MM.1S (cell line): ENCODE results near the gene TP53AIP1.

Experiments
- DNase-seq: peaks from one replicate; pipeline ENCODE4 v3.0.0-alpha.2; 2015
- H2AFZ ChIP-seq: fragments of 300-600 bp; sonication (generic); 2 replicates; pipeline ENCODE4 v1.6.0; 2016; ENCODE audit warnings: antibody characterized with exemption, low read length
- H3F3A ChIP-seq: fragments of 300-600 bp; sonication (generic); 2 replicates; pipeline ENCODE4 v1.6.1; 2016; ENCODE audit warnings: mild to moderate bottlenecking, antibody characterized with exemption, low read length, moderate library complexity, mixed read lengths; ENCODE audit not compliant: insufficient read depth
- H3K27ac ChIP-seq: fragments of 300-600 bp; sonication (generic); 2 replicates; pipeline ENCODE4 v1.5.1; 2016; ENCODE audit warnings: mild to moderate bottlenecking, low read length
- H3K27me3 ChIP-seq: fragments of 300-600 bp; sonication (generic); replicated peaks from 2 replicates; pipeline ENCODE4 v1.6.0; 2016; ENCODE audit warnings: low read length; ENCODE audit not compliant: insufficient read depth
- H3K36me3 ChIP-seq: fragments of 300-600 bp; sonication (generic); replicated peaks from 2 replicates; pipeline ENCODE4 v1.6.1; 2016; ENCODE audit warnings: mild to moderate bottlenecking, low read length, mixed read lengths; ENCODE audit not compliant: insufficient read depth
- H3K4me1 ChIP-seq: fragments of 300-600 bp; sonication (generic); 2 replicates; pipeline ENCODE4 v1.6.1; 2016; ENCODE audit warnings: low read length, mixed read lengths
- H3K4me2 ChIP-seq: fragments of 300-600 bp; sonication (generic); 2 replicates; pipeline ENCODE4 v1.6.0; 2016; ENCODE audit warnings: low read depth, low read length
- H3K4me3 ChIP-seq: fragments of 300-600 bp; sonication (generic); 2 replicates; pipeline ENCODE4 v1.5.1; 2016; ENCODE audit warnings: low read length, mixed read lengths
- H3K79me2 ChIP-seq: fragments of 300-600 bp; sonication (generic); 2 replicates; pipeline ENCODE4 v1.6.1; 2016; ENCODE audit warnings: mixed run types, low read length, mixed read lengths
- H3K9ac ChIP-seq: fragments of 300-600 bp; sonication (generic); 2 replicates; pipeline ENCODE4 v1.6.1; 2016; ENCODE audit warnings: low read length, mixed read lengths
- H3K9me2 ChIP-seq: fragments of 300-600 bp; sonication (generic); replicated peaks from 2 replicates; pipeline ENCODE4 v1.6.1; 2016; ENCODE audit warnings: mild to moderate bottlenecking, low read length, mixed read lengths; ENCODE audit not compliant: insufficient read depth
- H3K9me3 ChIP-seq: fragments of 300-600 bp; sonication (generic); replicated peaks from 2 replicates; pipeline ENCODE4 v1.6.1; 2016; ENCODE audit warnings: mild to moderate bottlenecking, low read length, mixed read lengths; ENCODE audit not compliant: insufficient read depth
- H4K20me1 ChIP-seq: fragments of 300-600 bp; sonication (generic); 2 replicates; pipeline ENCODE4 v1.6.1; 2016; ENCODE audit warnings: mild to moderate bottlenecking, low read length, moderate library complexity, mixed read lengths; ENCODE audit not compliant: insufficient read depth
- CTCF ChIP-seq: fragments of 300-600 bp; sonication (generic); IDR thresholded peaks from 2 replicates; pipeline ENCODE4 v1.5.1; 2016; ENCODE audit warnings: antibody characterized with exemption, low read length, mixed read lengths
- EZH2 ChIP-seq: fragments of 300-600 bp; sonication (generic); optimal IDR thresholded peaks from 2 replicates; pipeline ENCODE3; 2017; ENCODE audit warnings: low read depth, mild to moderate bottlenecking, antibody characterized with exemption, low read length, mixed read lengths
- EZH2phosphoT487 ChIP-seq: fragments of 300-600 bp; sonication (generic); IDR thresholded peaks from 2 replicates; pipeline ENCODE4 v1.6.1; 2018; ENCODE audit warnings: antibody characterized with exemption, low read length

The TP53AIP1 gene

DNA sequence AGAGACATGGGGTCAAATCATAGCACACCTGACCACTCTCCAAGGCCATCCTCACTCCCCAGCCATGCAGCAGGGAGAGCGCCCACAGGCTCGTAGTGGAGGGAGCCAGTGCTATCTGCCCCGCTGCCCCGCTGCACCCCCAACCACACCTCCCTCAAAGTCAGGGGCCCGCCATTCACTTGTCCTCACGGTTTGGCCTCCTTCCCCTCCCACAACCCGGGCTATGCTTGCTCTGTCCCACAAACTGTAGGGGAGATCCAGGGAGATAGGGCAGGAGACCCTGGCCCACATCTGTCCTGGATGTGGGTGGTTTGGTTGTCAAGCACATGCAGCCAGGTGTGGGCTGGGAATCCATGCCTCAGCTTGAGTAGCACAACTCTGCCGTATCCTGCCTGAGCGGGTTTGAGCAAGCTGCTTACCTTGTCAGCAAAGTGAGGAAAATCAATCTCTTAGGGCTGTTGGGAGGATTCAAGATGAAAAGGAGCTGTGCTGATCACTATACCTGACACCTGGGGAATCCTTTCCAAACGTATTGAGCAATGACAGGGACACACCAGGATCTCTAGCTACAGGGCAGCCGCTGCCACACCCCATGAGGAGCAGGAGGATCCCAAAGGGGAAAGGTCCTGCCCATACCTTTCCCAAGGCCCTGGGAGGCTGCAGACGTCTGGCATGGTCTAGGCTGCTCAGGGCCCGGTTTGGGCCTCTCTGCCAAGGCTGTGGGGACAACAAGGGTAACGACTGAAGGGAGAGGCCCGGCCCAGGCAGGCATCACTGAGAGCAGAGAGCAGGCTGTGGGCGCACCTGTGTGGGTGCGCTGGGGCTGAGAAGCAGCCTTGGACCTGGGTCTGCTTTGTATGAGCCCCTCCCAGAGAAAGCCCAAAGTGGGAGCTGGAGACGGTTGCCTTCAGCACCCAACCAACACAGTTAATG lies 28.2 kb downstream of the TP53AIP1 start:
- Histone ChIP-seq H3K27me3 (no peaks in the 10 kb centered on the region), H3K9me3 (no peaks in the 10 kb centered on the region), H3F3A (no peaks in the 10 kb centered on the region), H3K36me3 (no peaks in the 10 kb centered on the region), H3K4me1 (peaks cover 6% of the 10 kb centered on the region; the same call in 1 of the 2 replicates), H4K20me1 (no peaks in the 10 kb centered on the region), H3K4me2 (no peak overlapping the region), H3K79me2 (no peaks in the 10 kb centered on the region), H3K9ac (no peak overlapping the region), H3K4me3 (no peak overlapping the region), H2AFZ (no peak overlapping the region), H3K27ac (no peak overlapping the region), H3K9me2 (no peaks in the 10 kb centered on the region)
- DNase-seq, result no peak
- no peak for TF ChIP-seq EZH2phosphoT487
- TF ChIP-seq CTCF, result no peak
- no peak for TF ChIP-seq EZH2

- no peak for TF ChIP-seq EZH2phosphoT487
- TF ChIP-seq CTCF, result no peak
- TF ChIP-seq EZH2, result no peak
- no peaks in the 10 kb centered on the region for H3F3A ChIP-seq
Observed at GRCh38 chr11:128913806-128914205, 28.9 kb downstream of the TP53AIP1 start.

GRCh38 chr11:128911701-128912100 lies 31.0 kb downstream of the TP53AIP1 start:
- Histone ChIP-seq H3K27me3 (no peaks in the 10 kb centered on the region), H3K9me2 (no peaks in the 10 kb centered on the region), H3K4me1 (no peaks in the 10 kb centered on the region), H3K9me3 (no peaks in the 10 kb centered on the region), H2AFZ (no peak overlapping the region), H3K4me2 (no peak overlapping the region), H3K4me3 (no peak overlapping the region), H3K27ac (no peak overlapping the region), H3K9ac (no peak overlapping the region), H3K36me3 (no peaks in the 10 kb centered on the region), H3F3A (no peaks in the 10 kb centered on the region), H3K79me2 (no peaks in the 10 kb centered on the region), H4K20me1 (no peaks in the 10 kb centered on the region)
- TF ChIP-seq EZH2 (no peak), EZH2phosphoT487 (no peak), CTCF (no peak)
- DNase-seq, result no peak

More at GRCh38 chr11:128913806-128914205, 28.9 kb downstream of the TP53AIP1 start:
- Histone ChIP-seq H3K9me3 (no peaks in the 10 kb centered on the region), H3K4me2 (no peak overlapping the region), H3K27me3 (no peaks in the 10 kb centered on the region), H3K79me2 (no peaks in the 10 kb centered on the region), H3K9ac (no peak overlapping the region), H3K9me2 (no peaks in the 10 kb centered on the region), H3K4me3 (no peak overlapping the region), H3K36me3 (no peaks in the 10 kb centered on the region), H2AFZ (no peak overlapping the region), H4K20me1 (no peaks in the 10 kb centered on the region), H3K27ac (no peak overlapping the region), H3K4me1 (no peaks in the 10 kb centered on the region)
- DNase-seq, result no peak
